CD4-positive, alpha-beta T cell treated with Interleukin-12 subunit alpha and Interleukin-12 subunit beta, for 1 hour (primary cell): ENCODE measurements around the gene RAB36.

Source experiments
- DNase-seq: peaks from one replicate; pipeline ENCODE4 v3.0.0-alpha.2; 2020

The RAB36 gene

DNA sequence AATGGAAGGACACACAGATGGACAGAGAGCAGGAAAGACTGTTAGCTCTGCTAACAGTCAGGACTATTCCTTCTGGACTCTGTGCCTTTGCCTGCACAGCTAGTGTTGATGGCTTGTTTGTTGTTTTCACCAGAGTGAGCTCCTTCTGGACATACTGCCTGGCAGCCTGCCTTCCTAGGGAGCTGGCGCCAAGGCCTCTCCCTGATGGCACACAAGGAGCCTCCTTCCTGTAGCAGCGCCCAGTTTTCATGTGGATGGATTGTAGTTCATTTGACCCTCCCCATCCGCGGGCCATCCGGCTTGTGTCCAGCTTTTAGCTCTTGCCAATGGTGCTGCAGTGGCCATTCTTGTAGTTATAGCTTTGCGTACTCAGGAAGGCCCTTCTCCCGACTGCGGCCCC is 18.4 kb downstream of the RAB36 start:
- DNase-seq = no peak

GRCh38 chr22:23164091-23164490 is 18.8 kb downstream of the RAB36 start:
- DNase-seq = no peak

DNA sequence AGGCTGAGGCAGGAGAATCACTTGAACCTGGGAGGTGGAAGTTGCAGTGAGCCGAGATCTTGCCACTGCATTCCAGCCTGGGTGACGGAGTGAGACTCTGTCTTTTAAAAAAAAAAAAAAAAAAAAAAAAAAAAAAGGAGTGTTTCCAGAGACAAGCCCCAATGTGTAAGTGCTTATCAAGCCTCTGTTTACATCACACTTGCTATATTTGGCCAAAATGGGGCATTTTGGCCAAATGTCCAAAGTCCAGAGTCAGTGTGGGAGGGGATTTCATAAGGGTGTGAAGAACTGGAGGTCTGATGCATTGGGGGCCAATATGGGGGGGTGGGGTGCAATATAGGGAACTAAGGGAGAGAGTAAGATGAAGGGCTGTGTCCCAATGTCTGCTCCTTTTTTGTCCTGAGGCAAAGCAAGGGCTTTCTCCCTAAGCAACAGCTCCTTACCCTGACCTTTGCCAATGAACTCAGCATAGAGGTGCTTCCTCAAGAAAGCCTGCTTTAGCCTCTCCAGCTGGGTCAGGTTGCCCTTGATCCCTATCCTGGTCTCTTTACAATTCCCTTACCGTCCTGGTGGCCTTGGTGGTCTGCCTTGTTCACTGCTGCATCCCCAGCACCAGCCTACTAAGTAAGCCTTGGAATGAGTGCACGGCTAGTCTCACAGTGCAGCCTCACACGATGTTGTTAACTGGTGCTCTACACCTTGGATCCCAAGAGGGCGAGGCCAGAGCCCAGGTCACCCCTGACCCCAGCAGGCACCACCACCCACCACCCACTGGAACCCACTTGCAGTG is 21.0 kb downstream of the RAB36 start:
- no peak for DNase-seq

GRCh38 chr22:23166841-23167616 is 21.8 kb downstream of the RAB36 start:
- DNase-seq = no peak

- DNase-seq = no peak
These were observed 23.2 kb downstream of the RAB36 start for GRCh38 chr22:23168391-23169042.

GRCh38 chr22:23169043-23169406 is 23.7 kb downstream of the RAB36 start:
- DNase-seq = no peak

DNA sequence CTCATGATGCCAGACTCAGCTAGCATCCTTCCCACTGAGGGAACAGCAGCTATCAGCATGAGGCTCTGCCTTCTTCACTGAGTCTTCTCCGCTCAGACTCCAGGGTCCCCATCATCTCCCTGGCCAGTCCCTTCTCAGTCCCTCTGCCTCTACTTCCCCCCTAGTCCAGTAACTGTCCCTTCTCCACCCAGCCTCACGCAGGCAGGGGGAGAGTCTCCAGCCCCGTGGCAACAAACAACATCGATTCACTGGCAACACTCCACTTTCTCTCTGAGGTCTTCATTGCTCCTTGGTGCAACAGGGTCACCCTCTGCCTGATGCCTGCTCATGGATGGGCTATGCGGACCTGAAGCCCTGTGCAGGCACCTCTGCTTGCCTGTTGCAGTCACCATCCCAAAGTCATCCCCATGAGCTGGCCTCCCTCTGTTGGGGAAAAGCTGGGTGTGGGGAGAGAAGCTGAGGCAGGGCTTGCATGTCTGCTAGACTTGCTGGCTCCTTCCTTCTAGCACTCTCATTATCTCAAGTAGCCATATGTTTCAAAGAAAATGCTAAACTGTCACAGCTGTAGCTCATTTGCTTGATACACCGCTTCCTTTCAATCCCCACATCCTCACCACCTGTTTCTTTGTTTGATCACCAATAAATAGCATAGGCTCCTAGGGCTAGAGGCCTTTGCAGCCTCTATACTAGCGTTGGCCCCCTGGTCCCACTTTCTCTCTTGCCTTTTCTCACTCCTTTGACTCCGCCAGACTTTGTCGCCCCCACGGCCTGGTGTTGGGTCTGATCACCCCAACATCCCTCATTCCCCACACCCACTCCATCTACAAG is 30.8 kb downstream of the RAB36 start:
- DNase-seq = no peak

DNA sequence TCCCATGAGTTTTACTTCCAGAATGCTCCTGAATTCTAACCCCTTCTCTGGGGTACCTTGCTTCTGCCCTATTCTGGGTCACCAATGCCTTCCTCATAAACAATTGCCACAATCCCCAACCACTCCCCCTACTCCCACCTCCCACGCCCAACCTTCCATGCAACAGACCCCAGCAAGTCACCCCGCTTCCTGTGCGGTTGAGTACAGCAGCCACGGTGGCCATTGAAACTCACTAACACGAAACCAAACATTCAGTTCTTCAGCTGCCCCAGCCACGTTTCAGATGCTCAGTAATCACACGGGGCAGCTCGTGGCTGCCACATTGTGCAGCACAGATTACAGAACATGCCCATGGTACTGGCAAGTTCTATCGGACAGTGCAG is 31.4 kb downstream of the RAB36 start:
- DNase-seq = no peak

GRCh38 chr22:23177197-23177596 is 31.9 kb downstream of the RAB36 start:
- DNase-seq = no peak

- peak; percentile 68 for DNase-seq
These were observed 33.4 kb downstream of the RAB36 start for GRCh38 chr22:23178512-23179254.

DNA sequence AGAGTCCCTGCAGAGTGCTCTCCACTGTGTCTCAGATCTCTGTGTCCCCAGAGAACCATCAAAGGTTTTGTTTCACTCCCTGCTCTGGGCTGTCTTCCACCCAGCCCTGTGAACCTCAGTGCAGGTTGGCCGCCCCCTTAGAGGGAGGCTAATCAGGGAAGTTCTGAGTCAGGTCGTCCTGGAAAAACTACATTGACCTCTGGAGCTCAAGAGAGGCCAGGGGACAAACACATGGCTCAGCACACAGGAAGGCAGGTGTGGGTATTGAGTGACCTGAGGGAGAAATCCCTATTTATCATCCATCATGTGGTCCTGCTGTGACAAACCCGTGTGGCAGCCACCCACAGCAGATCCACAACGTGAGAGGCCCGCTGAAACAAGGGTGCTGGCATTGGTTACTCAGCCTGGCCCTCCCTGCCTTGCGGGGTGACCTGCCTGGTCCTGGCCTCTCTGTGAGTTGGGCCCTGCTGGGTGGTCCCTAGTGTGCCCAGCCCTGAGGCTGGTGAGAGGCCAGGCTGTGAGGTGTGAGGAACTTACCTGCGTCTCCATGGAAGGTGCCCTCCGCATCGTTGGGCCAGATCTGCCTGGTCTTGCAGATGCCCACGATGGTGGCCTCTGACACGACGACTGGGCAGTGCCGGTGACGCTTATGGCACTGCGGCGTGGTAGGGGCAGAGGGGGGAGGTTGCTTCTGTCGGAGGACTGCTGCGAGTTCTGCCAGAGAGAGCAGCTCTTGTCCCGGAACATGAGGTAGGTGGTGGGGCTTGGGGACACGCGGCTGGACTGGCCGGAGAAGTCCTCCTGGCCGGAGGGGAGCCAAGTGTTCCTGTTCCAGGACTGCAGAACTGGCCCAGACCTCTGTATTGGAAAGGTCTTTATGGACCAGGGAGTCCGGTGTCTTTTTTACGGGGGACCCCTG is 34.4 kb downstream of the RAB36 start:
- no peak for DNase-seq

- peak; percentile 76 for DNase-seq
These were observed 35.1 kb downstream of the RAB36 start, which contains the start of gene BCR for GRCh38 chr22:23180301-23180892. Gene BCR (plus strand): TSS chr22:23180509. CDS start chr22:23180961, 452 bp downstream.

GRCh38 chr22:23180893-23181720 is 35.8 kb downstream of the RAB36 start:
- DNase-seq = no peak

DNA sequence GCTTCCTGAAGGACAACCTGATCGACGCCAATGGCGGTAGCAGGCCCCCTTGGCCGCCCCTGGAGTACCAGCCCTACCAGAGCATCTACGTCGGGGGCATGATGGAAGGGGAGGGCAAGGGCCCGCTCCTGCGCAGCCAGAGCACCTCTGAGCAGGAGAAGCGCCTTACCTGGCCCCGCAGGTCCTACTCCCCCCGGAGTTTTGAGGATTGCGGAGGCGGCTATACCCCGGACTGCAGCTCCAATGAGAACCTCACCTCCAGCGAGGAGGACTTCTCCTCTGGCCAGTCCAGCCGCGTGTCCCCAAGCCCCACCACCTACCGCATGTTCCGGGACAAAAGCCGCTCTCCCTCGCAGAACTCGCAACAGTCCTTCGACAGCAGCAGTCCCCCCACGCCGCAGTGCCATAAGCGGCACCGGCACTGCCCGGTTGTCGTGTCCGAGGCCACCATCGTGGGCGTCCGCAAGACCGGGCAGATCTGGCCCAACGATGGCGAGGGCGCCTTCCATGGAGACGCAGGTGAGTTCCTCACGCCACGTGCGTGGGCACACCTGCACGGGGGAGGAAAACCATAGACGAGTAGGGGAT is 36.5 kb downstream of the RAB36 start:
- no peak for DNase-seq

- DNase-seq = peak; percentile 61
These were observed 37.2 kb downstream of the RAB36 start for GRCh38 chr22:23182309-23183060.

DNA sequence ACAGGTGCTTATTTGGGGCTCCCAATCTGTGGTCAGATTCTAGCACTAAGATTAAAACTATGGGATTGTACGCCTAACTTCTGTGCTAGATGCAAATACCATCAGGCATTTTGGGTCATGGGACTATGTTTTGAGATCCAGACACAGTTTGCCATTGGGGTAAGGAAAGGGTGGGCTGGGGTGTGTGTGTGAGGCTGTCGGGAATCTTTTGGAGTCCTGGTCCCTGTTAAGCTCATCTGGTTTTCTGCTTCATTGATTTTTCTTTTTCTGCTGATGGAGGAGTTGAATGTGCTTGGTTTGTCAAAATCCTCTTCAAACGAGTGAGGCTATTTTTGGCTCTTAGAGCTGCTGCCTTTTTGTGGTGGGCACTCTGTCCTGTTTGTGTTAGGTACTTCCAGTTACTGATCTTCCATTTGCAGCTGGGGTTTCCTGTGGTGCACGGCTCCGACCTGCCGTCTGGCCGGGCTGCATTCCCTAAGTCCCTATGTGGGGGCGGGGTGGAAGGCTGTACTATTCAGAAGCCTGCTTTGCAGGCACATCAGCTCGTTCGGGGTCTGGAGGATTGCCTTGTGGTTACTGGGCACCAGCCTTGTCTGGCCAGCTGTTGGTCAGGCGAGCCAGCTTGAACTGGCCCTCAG is 37.9 kb downstream of the RAB36 start:
- no peak for DNase-seq

GRCh38 chr22:23184100-23184763 is 39.0 kb downstream of the RAB36 start:
- no peak for DNase-seq
